SK-N-MC (cell line): ENCODE data around the gene ZNF202.

Experiments used
- DNase-seq: peaks from one replicate; pipeline ENCODE4 v3.0.0-alpha.2; 2011; ENCODE audit warnings: low read depth, low spot score
- H3K27ac ChIP-seq: fragments of 200-600 bp; sonication (generic); 2 replicates; pipeline ENCODE4 v1.5.1; 2016; ENCODE audit warnings: mixed run types
- H3K36me3 ChIP-seq: fragments of 200-600 bp; sonication (generic); 2 replicates; pipeline ENCODE4 v1.6.1; 2017; ENCODE audit warnings: antibody characterized with exemption, low read length, mixed read lengths; ENCODE audit not compliant: insufficient read depth
- H3K4me3 ChIP-seq: fragments of 200-600 bp; sonication (generic); 2 replicates; pipeline ENCODE4 v1.5.1; 2016
- H3K9ac ChIP-seq: fragments of 200-600 bp; sonication (generic); 2 replicates; pipeline ENCODE4 v1.8.0; 2017; ENCODE audit warnings: mixed run types, mixed read lengths; ENCODE audit not compliant: insufficient read length
- H3K9me3 ChIP-seq: fragments of 200-600 bp; sonication (generic); 2 replicates; pipeline ENCODE4 v1.6.1; 2017; ENCODE audit warnings: low read depth, mild to moderate bottlenecking, antibody characterized with exemption, low read length, moderate library complexity, mixed read lengths
- EZH2 ChIP-seq: fragments of 200-600 bp; sonication (generic); IDR thresholded peaks from one replicate; pipeline ENCODE4 v1.6.1; 2017; ENCODE audit warnings: antibody characterized with exemption
- FOXP2 ChIP-seq: optimal IDR thresholded peaks from 2 replicates; pipeline ENCODE3; 2011; ENCODE audit warnings: mild to moderate bottlenecking, moderate library complexity; ENCODE audit not compliant: insufficient read depth; ENCODE audit errors: extremely low read length, control extremely low read depth
- POLR2AphosphoS5 ChIP-seq: IDR thresholded peaks from 2 replicates; pipeline ENCODE4 v1.6.1; 2012; ENCODE audit warnings: mild to moderate bottlenecking, low read depth, low read length, borderline replicate concordance

ZNF202 gene

DNA sequence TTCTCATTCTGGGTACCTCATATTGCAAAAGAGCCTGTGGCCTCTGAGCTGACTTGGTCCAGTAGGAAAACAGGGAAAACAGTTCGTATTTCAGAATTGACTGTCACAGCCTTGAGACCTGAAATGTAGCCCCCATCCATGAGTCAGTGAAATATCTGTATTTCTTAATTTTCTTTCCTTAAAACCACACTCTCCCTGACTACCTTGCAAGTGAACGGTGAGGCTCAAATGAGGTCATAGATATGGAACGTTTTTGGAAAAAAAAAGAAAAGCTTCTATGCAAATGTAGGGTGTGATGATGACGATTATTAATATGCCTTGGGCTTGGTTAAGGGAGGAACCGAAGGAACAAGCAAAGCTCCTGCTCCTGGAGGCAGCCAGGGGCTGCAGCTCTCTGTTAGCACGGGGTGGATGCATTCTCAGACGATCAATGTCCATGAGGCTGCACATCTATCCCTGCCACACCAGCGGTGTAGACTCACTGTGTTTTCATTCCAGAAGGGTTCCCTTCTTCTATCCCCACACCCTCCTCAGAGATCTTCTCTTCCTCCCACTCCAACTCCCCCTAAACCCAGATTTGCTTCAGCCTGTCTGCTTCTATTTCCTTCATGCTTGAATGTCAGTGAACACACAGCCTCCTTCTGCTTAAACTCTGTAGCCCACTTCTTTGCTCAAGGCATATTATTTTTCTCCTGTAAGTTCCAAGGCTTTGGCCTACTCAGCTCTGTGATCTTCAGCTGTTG is 57.9 kb downstream of the ZNF202 start:
- H3K9ac ChIP-seq = no peak overlapping the region
- no peak overlapping the region for H3K4me3 ChIP-seq
- no peaks in the 10 kb centered on the region for H3K36me3 ChIP-seq
- no peak for DNase-seq
- no peaks in the 10 kb centered on the region for H3K9me3 ChIP-seq
- TF ChIP-seq FOXP2 (no peak), POLR2AphosphoS5 (no peak), EZH2 (no peak)
- no peak overlapping the region for H3K27ac ChIP-seq

DNA sequence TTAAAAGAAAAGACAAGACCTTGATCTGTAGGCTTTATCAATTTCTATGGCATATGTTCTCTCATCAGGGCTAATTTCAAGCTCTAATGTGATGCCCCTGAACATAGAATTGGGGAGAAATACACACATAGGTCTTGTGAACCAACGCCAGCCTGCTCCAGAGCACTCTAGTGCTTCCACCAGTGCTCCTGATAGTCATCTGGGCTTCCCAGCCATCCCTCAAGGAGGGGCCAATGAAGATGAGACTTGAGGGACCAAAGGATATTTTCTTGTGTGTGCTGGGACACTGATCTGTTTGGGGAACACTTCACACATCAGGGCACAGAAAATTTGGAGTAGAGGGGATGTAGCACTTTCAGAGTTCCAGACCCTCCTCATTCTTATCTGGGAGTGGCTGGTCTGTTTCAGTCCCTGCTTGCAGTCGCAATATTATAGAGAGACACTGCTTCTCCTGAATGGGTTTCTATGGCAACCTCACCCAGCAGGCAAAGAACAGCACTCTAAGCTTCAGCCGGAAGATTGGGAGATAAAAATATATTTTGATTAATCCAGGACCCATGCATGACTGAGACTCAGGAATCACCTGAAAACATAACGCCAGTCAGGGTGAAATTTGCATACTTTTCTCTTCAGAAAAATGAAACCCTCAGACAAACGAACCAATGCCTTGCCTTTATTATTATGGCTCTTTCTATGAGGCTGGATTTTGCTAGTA is 58.6 kb downstream of the ZNF202 start:
- no peaks in the 10 kb centered on the region for H3K9me3 ChIP-seq
- TF ChIP-seq FOXP2 (no peak), POLR2AphosphoS5 (no peak), EZH2 (no peak)
- H3K36me3 ChIP-seq = no peaks in the 10 kb centered on the region
- no peak for DNase-seq
- no peak overlapping the region for H3K27ac ChIP-seq
- no peak overlapping the region for H3K4me3 ChIP-seq
- no peak overlapping the region for H3K9ac ChIP-seq

DNA sequence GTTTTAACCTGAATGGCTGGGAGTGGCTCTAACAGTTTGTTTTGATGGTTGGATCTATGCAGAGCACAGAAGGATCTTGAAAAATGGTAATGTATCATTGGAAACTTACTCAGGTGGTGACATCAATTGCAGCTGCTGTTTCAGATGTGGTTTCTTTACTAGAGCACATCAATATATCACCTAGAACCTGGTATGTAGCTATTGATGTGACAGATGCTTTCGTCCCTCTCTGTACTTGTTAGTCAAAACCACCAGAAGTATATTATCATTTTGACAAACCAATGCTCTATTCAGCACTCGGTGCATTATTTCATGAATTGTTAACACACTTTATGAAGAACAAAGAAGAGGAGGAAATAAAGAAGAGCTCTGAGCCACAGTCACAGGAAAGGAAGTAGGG is 60.4 kb downstream of the ZNF202 start:
- TF ChIP-seq FOXP2 = no peak
- TF ChIP-seq EZH2 = no peak
- no peak for TF ChIP-seq POLR2AphosphoS5
- H3K9me3 ChIP-seq = no peaks in the 10 kb centered on the region
- H3K27ac ChIP-seq = no peak overlapping the region
- H3K9ac ChIP-seq = no peak overlapping the region
- no peak for DNase-seq
- H3K36me3 ChIP-seq = no peaks in the 10 kb centered on the region
- H3K4me3 ChIP-seq = no peak overlapping the region

DNA sequence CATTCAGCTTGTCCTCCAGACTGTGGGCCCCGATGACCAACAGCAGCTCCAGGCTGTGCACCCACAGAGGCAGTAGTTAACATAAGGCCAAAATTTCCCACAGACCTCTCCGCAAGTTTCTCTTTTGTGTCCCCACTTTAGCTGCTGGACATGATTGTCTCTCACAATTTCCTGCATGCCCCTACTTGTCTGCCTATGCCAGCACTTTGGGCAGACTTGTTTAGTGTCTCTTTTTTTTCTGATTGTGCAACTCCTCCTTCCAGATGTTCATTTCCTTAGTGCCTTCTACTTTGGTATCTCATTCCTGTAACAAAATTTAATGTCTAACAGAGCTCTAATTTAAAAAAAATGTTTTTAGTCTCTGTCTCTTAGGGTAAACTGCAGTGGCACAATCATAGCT is 63.2 kb downstream of the ZNF202 start:
- TF ChIP-seq EZH2 (no peak), FOXP2 (no peak), POLR2AphosphoS5 (no peak)
- H3K9me3 ChIP-seq = no peaks in the 10 kb centered on the region
- H3K4me3 ChIP-seq = no peak overlapping the region
- H3K9ac ChIP-seq = no peak overlapping the region
- no peak for DNase-seq
- H3K27ac ChIP-seq = no peak overlapping the region
- H3K36me3 ChIP-seq = no peaks in the 10 kb centered on the region

DNA sequence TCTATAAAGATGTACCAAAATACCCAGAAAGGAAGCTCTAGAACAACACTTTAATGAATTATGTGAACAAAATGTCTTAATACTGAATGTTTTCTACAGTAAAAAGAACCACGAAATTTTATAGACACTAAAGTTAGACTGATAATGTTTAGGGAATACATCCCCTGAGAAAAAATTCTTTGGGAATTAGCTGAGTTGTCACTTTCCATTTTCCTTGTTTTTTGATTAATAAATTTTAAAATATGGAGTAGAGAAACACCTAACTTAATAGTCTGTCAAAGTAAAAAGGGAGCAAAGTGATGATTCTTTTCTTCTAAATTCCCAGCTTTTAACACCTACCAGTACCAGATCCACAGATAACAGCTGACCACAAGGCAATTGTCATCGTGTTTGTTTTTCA is 64.0 kb downstream of the ZNF202 start:
- Histone ChIP-seq H3K36me3 (no peaks in the 10 kb centered on the region), H3K9me3 (no peaks in the 10 kb centered on the region), H3K27ac (no peak overlapping the region), H3K4me3 (no peak overlapping the region), H3K9ac (no peak overlapping the region)
- DNase-seq = no peak
- no peak for TF ChIP-seq FOXP2
- TF ChIP-seq POLR2AphosphoS5 = no peak
- TF ChIP-seq EZH2 = no peak

DNA sequence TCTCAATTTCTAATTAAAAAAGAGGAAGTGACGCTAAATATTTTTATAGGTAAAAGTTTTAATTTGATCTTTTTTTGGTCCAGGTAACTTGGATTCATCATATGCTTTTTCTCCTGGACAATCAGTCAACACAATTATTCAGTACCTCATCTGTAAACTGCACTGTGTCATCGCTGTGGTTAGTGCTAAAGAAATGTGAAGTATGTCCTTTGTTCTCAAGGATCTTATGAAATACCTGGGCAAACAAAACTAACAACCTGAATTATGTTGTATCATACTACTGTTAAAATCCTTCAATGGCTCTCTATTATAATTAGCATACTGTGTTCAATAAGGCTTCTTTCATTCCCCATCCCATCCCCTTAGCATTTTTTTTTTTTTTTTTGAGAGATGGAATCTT is 67.2 kb downstream of the ZNF202 start:
- no peaks in the 10 kb centered on the region for H3K36me3 ChIP-seq
- no peak overlapping the region for H3K9ac ChIP-seq
- H3K27ac ChIP-seq = no peak overlapping the region
- DNase-seq = no peak
- no peak overlapping the region for H3K4me3 ChIP-seq
- no peak for TF ChIP-seq POLR2AphosphoS5
- no peak for TF ChIP-seq FOXP2
- TF ChIP-seq EZH2 = no peak
- no peaks in the 10 kb centered on the region for H3K9me3 ChIP-seq
